HEK293 (cell line): ENCODE measurements around the gene ZNF248.

Experiments
- MEIS1 ChIP-seq: sonication (generic); formaldehyde crosslinking; IDR thresholded peaks from 2 replicates; pipeline ENCODE4 v1.8.1; 2022; ENCODE audit warnings: missing genetic modification reagents, mild to moderate bottlenecking, borderline replicate concordance
- ZNF239 ChIP-seq: fragments of 450-650 bp; formaldehyde crosslinking; IDR thresholded peaks from 2 replicates; pipeline ENCODE4 v1.5.1; 2016; ENCODE audit warnings: missing biosample characterization, missing genetic modification characterization
- TF ChIP-seq, protein P1 (sequence below): fragments of 450-650 bp; formaldehyde crosslinking; IDR thresholded peaks from 2 replicates; pipeline ENCODE4 v1.5.1; 2016; ENCODE audit warnings: missing biosample characterization, missing genetic modification characterization

- TF ChIP-seq, protein P1, sequence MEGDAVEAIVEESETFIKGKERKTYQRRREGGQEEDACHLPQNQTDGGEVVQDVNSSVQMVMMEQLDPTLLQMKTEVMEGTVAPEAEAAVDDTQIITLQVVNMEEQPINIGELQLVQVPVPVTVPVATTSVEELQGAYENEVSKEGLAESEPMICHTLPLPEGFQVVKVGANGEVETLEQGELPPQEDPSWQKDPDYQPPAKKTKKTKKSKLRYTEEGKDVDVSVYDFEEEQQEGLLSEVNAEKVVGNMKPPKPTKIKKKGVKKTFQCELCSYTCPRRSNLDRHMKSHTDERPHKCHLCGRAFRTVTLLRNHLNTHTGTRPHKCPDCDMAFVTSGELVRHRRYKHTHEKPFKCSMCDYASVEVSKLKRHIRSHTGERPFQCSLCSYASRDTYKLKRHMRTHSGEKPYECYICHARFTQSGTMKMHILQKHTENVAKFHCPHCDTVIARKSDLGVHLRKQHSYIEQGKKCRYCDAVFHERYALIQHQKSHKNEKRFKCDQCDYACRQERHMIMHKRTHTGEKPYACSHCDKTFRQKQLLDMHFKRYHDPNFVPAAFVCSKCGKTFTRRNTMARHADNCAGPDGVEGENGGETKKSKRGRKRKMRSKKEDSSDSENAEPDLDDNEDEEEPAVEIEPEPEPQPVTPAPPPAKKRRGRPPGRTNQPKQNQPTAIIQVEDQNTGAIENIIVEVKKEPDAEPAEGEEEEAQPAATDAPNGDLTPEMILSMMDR: no peak
- TF ChIP-seq MEIS1 (CRISPR knock-in tag) (no peak), ZNF239 (no peak)
Observed at GRCh38 chr10:37763132-37763531, 94.3 kb downstream of the ZNF248 start.
